ENCODE results near the gene TANC1.

DNA sequence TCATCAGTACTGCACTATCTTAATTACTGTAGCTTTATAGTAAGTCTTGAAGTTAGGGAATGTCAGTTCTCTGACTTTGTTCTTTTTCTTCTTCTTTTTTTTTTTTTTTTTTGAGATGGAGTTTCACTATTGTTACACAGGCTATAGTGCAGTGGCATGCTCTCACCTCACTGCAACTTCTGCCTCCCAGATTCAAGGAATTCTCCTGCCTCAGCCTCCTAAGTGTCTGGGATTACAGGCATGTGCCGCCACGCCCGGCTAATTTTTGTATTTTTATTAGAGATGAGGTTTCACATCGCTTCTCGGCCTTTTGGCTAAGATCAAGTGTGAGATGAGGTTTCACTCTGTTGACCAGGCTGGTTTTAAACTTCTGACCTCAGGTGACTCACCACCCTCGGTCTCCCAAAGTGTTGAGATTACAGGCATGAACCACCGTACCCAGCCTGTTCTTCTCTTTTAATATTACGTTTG, 41.9 kb upstream of the TANC1 start:
- TF ChIP-seq EZH2 (IDR thresholded peaks at IDR 0.05; ENCODE audit: insufficient read depth, low read length), result no peak
- TF ChIP-seq, protein P1, sequence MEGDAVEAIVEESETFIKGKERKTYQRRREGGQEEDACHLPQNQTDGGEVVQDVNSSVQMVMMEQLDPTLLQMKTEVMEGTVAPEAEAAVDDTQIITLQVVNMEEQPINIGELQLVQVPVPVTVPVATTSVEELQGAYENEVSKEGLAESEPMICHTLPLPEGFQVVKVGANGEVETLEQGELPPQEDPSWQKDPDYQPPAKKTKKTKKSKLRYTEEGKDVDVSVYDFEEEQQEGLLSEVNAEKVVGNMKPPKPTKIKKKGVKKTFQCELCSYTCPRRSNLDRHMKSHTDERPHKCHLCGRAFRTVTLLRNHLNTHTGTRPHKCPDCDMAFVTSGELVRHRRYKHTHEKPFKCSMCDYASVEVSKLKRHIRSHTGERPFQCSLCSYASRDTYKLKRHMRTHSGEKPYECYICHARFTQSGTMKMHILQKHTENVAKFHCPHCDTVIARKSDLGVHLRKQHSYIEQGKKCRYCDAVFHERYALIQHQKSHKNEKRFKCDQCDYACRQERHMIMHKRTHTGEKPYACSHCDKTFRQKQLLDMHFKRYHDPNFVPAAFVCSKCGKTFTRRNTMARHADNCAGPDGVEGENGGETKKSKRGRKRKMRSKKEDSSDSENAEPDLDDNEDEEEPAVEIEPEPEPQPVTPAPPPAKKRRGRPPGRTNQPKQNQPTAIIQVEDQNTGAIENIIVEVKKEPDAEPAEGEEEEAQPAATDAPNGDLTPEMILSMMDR (IDR thresholded peaks at IDR 0.05; ENCODE audit: insufficient read depth, low read depth, low read length), result no peak

Measured in astrocyte (in vitro differentiated cells and primary cell).